Measurements from ENCODE around the gene ADH4. TPM values are rescaled to one million over a fixed set of nuclear protein-coding genes. Genes with fewer than 3 reads are reported as not detected.
A peak's percentile ranks its signal among the peaks of the same experiment; 100 is the strongest.

ADH4 gene
- total RNA-seq, 1 experiment from 2014 or later = not detected

DNA sequence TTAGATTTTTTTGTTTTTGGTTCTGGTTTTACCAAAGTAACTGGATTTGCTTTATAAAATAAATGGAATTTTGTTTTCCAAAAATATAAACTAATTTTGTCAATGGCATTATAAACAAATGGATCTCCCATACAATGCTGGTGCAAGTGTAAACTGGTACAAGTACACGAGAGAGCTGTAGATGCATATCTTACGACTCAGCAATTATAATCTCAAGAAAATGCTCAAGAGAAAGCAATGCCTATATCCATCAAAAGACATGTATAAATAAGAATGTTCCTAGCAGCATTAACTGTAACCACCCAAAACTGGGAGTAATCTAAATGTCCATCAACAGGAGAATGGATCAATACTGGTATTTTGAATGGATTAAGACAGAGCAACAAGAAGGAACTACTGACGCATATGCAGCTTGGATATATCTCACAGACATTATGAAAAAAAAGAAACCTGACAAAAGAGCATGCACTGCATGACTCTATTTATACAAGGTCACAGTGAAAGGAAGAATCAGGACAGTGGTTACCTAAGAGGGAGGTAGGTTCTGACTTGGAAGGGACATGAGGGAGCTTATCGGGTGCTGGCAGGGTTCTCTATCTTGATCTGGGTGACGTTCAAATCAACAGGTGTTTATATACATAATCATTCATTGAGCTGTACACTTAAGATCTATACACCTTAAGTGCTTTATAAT is 65.0 kb downstream of the ADH4 start:
- H3K36me3 ChIP-seq (ENCODE audit: low read depth, low read length) = peaks cover 50% of the 10 kb centered on the region

GRCh38 chr4:99078336-99078735 is 65.8 kb downstream of the ADH4 start:
- no TSS peak for BruUV-seq (replicated peaks)
- TF ChIP-seq, protein P1, sequence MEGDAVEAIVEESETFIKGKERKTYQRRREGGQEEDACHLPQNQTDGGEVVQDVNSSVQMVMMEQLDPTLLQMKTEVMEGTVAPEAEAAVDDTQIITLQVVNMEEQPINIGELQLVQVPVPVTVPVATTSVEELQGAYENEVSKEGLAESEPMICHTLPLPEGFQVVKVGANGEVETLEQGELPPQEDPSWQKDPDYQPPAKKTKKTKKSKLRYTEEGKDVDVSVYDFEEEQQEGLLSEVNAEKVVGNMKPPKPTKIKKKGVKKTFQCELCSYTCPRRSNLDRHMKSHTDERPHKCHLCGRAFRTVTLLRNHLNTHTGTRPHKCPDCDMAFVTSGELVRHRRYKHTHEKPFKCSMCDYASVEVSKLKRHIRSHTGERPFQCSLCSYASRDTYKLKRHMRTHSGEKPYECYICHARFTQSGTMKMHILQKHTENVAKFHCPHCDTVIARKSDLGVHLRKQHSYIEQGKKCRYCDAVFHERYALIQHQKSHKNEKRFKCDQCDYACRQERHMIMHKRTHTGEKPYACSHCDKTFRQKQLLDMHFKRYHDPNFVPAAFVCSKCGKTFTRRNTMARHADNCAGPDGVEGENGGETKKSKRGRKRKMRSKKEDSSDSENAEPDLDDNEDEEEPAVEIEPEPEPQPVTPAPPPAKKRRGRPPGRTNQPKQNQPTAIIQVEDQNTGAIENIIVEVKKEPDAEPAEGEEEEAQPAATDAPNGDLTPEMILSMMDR (conservative IDR thresholded peaks at IDR 0.05; ENCODE audit: low read depth, low read length) = no peak
- no peak for TF ChIP-seq EZH2 (IDR thresholded peaks at IDR 0.05; ENCODE audit: low read length, unreplicated experiment)
- no peak for TF ChIP-seq EZH2phosphoT487 (IDR thresholded peaks at IDR 0.05; ENCODE audit: borderline replicate concordance, low read length)
- CTCF ChIA-PET = no interaction called here
- POLR2A ChIA-PET (ENCODE audit: unreplicated experiment) = no interaction called here
- H3K9me2 ChIP-seq (replicated peaks; ENCODE audit: low read length) = no peaks in the 10 kb centered on the region
- H3K9me3 ChIP-seq (ENCODE audit: low read length) = no peaks in the 10 kb centered on the region
- ATAC-seq (no peak), DNase-seq (no peak)
- intact Hi-C loops (cut with micrococcal nuclease) = no loop called here
- H4K20me1 ChIP-seq (ENCODE audit: low read length) = no peaks in the 10 kb centered on the region
- H3K36me3 ChIP-seq (ENCODE audit: low read depth, low read length) = peaks cover 48% of the 10 kb centered on the region
- no peaks in the 10 kb centered on the region for H3K79me2 ChIP-seq (ENCODE audit: low read length)
- H3K4me3 ChIP-seq (ENCODE audit: low read length) = no peak overlapping the region
- H3K27ac ChIP-seq (ENCODE audit: low read length) = no peak overlapping the region
- no peak overlapping the region for H3K4me2 ChIP-seq (ENCODE audit: low read length)
- H2AFZ ChIP-seq (ENCODE audit: low read length) = no peak overlapping the region
- no peaks in the 10 kb centered on the region for H3K27me3 ChIP-seq (ENCODE audit: low read length)
- H3K4me1 ChIP-seq (ENCODE audit: insufficient read depth, low read length) = peaks cover 5% of the 10 kb centered on the region; the same call in 1 of the 2 replicates
- no peaks in the 10 kb centered on the region for H3F3A ChIP-seq (ENCODE audit: low read length, unreplicated experiment)
- no peak overlapping the region for H3K9ac ChIP-seq (ENCODE audit: low read length)

More for the DNA sequence above, 65.0 kb downstream of the ADH4 start:
- Histone ChIP-seq H3K9ac (ENCODE audit: low read length) (no peak overlapping the region), H3K79me2 (ENCODE audit: low read length) (no peaks in the 10 kb centered on the region), H3K9me3 (ENCODE audit: low read length) (no peaks in the 10 kb centered on the region), H3K4me3 (ENCODE audit: low read length) (no peak overlapping the region), H3K27ac (ENCODE audit: low read length) (peak overlapping the region; percentile 58), H3K4me1 (ENCODE audit: insufficient read depth, low read length) (peaks cover 5% of the 10 kb centered on the region; the same call in 1 of the 2 replicates), H3K9me2 (replicated peaks; ENCODE audit: low read length) (no peaks in the 10 kb centered on the region), H2AFZ (ENCODE audit: low read length) (no peak overlapping the region), H3K4me2 (ENCODE audit: low read length) (no peak overlapping the region), H3K27me3 (ENCODE audit: low read length) (no peaks in the 10 kb centered on the region), H3F3A (ENCODE audit: low read length, unreplicated experiment) (no peaks in the 10 kb centered on the region), H4K20me1 (ENCODE audit: low read length) (no peaks in the 10 kb centered on the region)
- BruUV-seq (replicated peaks) = no TSS peak
- POLR2A ChIA-PET (ENCODE audit: unreplicated experiment) = no interaction called here
- ATAC-seq = no peak
- CTCF ChIA-PET = no interaction called here
- TF ChIP-seq, protein P1 (conservative IDR thresholded peaks at IDR 0.05; ENCODE audit: low read depth, low read length) = no peak
- TF ChIP-seq EZH2phosphoT487 (IDR thresholded peaks at IDR 0.05; ENCODE audit: borderline replicate concordance, low read length) (no peak), EZH2 (IDR thresholded peaks at IDR 0.05; ENCODE audit: low read length, unreplicated experiment) (no peak)
- intact Hi-C loops (cut with micrococcal nuclease) = no loop called here
- DNase-seq = no peak

GRCh38 chr4:99077177-99077576 is 66.9 kb downstream of the ADH4 start:
- DNase-seq = no peak
- H3K9me3 ChIP-seq (ENCODE audit: low read length) = no peaks in the 10 kb centered on the region
- ChIA-PET CTCF (no interaction called here), POLR2A (ENCODE audit: unreplicated experiment) (no interaction called here)
- H3K4me2 ChIP-seq (ENCODE audit: low read length) = no peak overlapping the region
- H3K36me3 ChIP-seq (ENCODE audit: low read depth, low read length) = peaks cover 45% of the 10 kb centered on the region
- TF ChIP-seq, protein P1 (conservative IDR thresholded peaks at IDR 0.05; ENCODE audit: low read depth, low read length) = no peak
- TF ChIP-seq EZH2phosphoT487 (IDR thresholded peaks at IDR 0.05; ENCODE audit: borderline replicate concordance, low read length) (no peak), EZH2 (IDR thresholded peaks at IDR 0.05; ENCODE audit: low read length, unreplicated experiment) (no peak)
- intact Hi-C loops (cut with micrococcal nuclease) = no loop called here
- no peaks in the 10 kb centered on the region for H3F3A ChIP-seq (ENCODE audit: low read length, unreplicated experiment)
- no peak overlapping the region for H3K27ac ChIP-seq (ENCODE audit: low read length)
- no peak for ATAC-seq
- no TSS peak for BruUV-seq (replicated peaks)
- no peaks in the 10 kb centered on the region for H4K20me1 ChIP-seq (ENCODE audit: low read length)
- peaks cover 5% of the 10 kb centered on the region; the same call in 1 of the 2 replicates for H3K4me1 ChIP-seq (ENCODE audit: insufficient read depth, low read length)
- H2AFZ ChIP-seq (ENCODE audit: low read length) = no peak overlapping the region
- no peak overlapping the region for H3K9ac ChIP-seq (ENCODE audit: low read length)
- no peaks in the 10 kb centered on the region for H3K79me2 ChIP-seq (ENCODE audit: low read length)
- H3K27me3 ChIP-seq (ENCODE audit: low read length) = no peaks in the 10 kb centered on the region
- H3K4me3 ChIP-seq (ENCODE audit: low read length) = no peak overlapping the region
- H3K9me2 ChIP-seq (replicated peaks; ENCODE audit: low read length) = no peaks in the 10 kb centered on the region

Measured in PC-3 (cell line).